GM19043 (cell line): ENCODE data around the gene GPR101.

ENCODE experiments used
- ATAC-seq: cut with Tn5 transposase; IDR thresholded peaks from one replicate; pipeline ENCODE4 v1.9.1; 2021; ENCODE audit warnings: low read depth; ENCODE audit not compliant: unreplicated experiment

GPR101 gene

GRCh38 chrX:137033774-137034507, at the start of gene GPR101:
GPR101 (minus strand) TSS chrX:137033995; CDS start chrX:137031674, 2,321 bp downstream.
- ATAC-seq = no peak

GRCh38 chrX:137081239-137081638, 47.4 kb upstream of the GPR101 start:
- no peak for ATAC-seq

GRCh38 chrX:137072396-137072795, 38.6 kb upstream of the GPR101 start:
- no peak for ATAC-seq

GRCh38 chrX:137071596-137071995, 37.8 kb upstream of the GPR101 start:
- no peak for ATAC-seq

- no peak for ATAC-seq
Observed at GRCh38 chrX:137067147-137067546, 33.4 kb upstream of the GPR101 start.

GRCh38 chrX:137062915-137063617, 29.3 kb upstream of the GPR101 start:
- ATAC-seq = no peak

- ATAC-seq = no peak
Observed at GRCh38 chrX:137058339-137059127, 24.7 kb upstream of the GPR101 start.

GRCh38 chrX:137052643-137053235, 18.9 kb upstream of the GPR101 start:
- ATAC-seq = peak; percentile 15

GRCh38 chrX:137051978-137052642, 18.3 kb upstream of the GPR101 start:
- ATAC-seq = peak; percentile 93

- ATAC-seq = no peak
Observed at GRCh38 chrX:137044893-137045292, 11.1 kb upstream of the GPR101 start.

- ATAC-seq = no peak
Observed at GRCh38 chrX:137043736-137044135, 9.9 kb upstream of the GPR101 start.

GRCh38 chrX:137041329-137041728, 7.5 kb upstream of the GPR101 start:
- no peak for ATAC-seq

GRCh38 chrX:137040113-137040794, 6.5 kb upstream of the GPR101 start:
- no peak for ATAC-seq

GRCh38 chrX:137034508-137034872, 695 bp upstream of the GPR101 start:
- ATAC-seq = no peak

GRCh38 chrX:137032841-137033773, 688 bp downstream of the GPR101 start:
- no peak for ATAC-seq

GRCh38 chrX:137032341-137032694, 1.5 kb downstream of the GPR101 start:
- ATAC-seq = no peak

- ATAC-seq = peak; percentile 61
Observed at GRCh38 chrX:137031517-137032340, 2.1 kb downstream of the GPR101 start.

GRCh38 chrX:137031039-137031438, 2.8 kb downstream of the GPR101 start:
- no peak for ATAC-seq
